DMS153 treated with DMSO at 0.1 percent for 48 hours (cell line): ENCODE results near the gene MYH10.

Experiments used
- DNase-seq: peaks from one replicate; lab custom pipeline; 2025; ENCODE audit not compliant: unreplicated experiment; lab: John Stamatoyannopoulos, UW

Gene MYH10

DNA sequence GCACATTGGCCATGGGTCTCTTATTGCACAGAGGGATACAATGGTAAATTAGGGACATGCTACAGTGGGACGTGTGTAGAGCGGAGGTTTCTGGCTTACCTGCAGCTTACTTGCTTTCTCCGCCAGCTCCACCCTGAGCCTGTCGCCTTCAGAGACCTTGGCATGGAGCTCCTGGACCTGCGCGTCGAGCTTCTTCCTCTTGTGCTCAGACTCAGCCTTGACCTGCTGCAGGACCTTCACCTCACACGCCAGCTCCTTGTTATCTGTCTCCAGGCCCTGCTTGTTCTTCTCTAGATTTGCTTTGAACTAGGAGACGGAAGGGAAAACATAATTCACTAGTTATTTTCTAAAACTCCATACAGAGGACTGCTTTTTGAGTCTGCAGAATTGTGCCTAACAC lies 131.4 kb downstream of the MYH10 start:
- no peak for DNase-seq

GRCh38 chr17:8496081-8496480 lies 134.4 kb downstream of the MYH10 start:
- no peak for DNase-seq

GRCh38 chr17:8494506-8495111 lies 135.9 kb downstream of the MYH10 start:
- no peak for DNase-seq

GRCh38 chr17:8494021-8494420 lies 136.5 kb downstream of the MYH10 start:
- DNase-seq: no peak

- DNase-seq: no peak
Observed at GRCh38 chr17:8492121-8492520, 138.4 kb downstream of the MYH10 start.

DNA sequence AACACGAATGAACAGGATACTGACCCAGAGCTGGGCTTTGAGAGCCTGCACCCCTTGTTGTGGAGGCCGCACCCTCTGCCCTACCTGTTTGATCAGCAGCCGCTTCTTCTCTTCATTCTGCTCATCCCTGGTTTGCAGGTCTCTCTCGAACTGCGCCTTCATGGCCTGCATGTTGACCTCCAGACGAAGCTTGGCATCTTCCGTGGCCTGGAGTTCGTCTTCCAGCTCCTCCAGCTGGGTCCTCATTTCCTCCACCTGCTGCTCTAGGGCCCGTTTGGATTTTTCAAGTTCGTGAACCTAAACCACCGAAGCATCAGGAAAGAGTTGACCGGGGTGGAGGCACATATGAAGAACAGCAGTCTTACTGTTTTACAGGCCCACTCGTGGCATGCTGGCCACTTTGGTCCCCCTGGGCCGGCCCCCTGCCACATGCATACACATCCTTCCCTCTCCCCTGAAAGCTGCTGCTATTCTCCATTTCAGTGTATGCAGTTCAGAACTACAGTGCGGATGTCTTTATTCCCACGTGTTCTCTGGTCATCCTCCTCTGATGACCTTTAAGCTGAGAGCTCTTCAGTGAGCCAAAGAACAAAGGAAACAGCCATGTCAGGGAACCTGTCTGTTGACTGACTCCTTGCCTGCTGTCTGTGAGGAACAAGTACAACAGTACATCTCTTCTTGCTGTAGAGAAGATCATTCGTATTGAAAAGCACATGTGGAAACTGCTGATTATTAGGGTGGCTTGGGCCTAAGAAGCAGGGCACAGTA lies 140.1 kb downstream of the MYH10 start:
- DNase-seq: no peak

- no peak for DNase-seq
Observed at GRCh38 chr17:8489841-8490240, 140.7 kb downstream of the MYH10 start.

- no peak for DNase-seq
Observed at GRCh38 chr17:8488901-8489300, 141.6 kb downstream of the MYH10 start.

DNA sequence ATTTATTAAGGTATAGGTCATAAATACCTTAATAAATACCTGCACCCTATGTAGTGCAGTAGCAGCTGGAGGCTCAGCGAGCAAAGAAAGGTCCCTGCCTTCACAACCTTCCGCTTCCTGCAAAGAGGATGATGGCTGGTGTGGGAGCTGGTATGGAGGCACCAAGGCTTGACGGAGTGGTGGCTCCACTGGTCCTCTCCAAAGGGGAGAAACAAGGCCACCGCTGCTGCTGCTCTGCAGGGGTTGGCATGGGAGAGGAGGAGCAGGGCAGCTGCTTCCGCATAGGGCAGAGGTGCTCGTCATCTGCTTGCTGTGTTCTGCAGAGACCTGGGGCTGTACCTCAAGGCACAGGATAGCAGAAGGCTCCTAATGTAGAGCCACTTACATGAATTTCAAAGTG lies 142.0 kb downstream of the MYH10 start:
- DNase-seq: no peak

DNA sequence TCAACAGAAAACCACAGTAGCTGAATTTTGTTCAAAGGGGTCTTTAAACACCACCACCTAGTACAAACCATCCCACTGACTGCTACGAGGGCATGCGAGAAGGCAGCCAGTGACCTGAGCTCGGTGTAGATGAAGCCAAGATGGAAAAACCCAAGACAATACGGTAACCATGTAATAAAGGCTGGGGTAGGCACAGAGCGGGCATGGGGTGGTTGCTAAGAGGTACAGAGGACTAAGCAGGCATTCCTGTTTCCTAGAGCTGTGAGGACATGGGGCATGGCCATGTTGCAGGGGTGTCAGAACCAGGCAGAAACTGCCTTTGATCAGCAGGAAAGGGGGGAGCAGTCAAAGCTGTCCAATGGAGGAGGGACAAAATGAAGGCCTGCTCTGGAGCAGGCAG lies 142.8 kb downstream of the MYH10 start:
- no peak for DNase-seq

DNA sequence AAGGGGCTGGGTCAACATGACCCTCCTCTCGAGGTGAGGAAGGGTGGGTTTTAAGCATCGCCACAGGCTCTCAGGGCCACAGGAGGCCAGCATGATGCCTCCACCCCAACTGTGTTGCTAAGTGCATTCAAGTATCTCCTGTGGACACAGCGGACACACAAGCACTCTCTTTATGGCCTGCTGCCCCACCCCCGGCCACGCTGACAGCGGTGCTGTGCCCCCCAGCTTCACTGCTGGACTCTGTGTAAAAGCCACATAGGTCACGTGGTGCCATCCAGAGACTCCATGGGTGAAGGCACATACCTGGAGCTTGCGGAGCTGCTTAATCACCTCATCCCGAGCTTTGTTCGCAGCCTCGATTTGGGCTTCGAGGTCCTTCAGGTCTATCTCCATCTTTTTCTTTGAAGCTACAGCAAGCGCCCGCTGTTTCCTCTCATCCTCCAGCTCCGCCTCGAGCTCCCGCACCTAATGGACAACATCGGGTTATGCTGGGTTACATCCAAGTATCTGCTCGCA lies 143.3 kb downstream of the MYH10 start:
- DNase-seq: no peak

DNA sequence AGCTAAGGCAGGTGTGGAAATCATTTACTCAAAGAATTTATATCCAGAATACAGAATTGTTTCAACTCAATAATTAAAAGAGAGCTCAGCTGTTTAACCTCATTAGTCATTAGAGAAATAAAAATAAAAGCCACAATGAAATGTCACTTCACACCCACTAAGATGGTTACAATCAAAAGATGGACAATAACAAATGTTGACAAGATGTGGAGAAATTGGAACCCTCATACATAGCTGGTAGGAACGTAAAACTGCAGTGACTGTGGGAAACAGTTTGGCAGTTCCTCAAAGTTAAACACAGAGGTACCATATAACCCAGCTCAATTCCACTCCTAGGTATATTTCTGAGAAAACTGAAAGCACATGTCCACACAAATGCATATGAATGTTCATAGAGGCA lies 145.0 kb downstream of the MYH10 start:
- no peak for DNase-seq

DNA sequence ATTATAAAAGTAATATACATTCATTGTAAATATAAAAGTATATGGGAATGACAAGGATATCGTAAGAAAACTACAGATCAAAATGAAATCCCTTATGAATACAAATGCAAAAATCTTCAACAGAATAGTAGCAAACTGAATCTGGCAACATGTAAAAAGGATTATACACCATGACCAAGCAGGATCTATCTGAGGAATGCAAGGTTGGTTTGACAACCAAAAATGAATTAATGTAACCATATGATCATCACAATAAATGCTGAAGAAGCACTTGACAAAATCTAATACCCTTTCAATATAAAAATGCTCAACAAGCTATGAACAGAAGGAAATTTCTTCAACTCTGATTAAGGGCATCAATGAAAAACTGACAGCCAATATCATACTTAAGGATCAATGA lies 146.1 kb downstream of the MYH10 start:
- DNase-seq: no peak

GRCh38 chr17:8482546-8482945 lies 148.0 kb downstream of the MYH10 start:
- no peak for DNase-seq

- no peak for DNase-seq
Observed at GRCh38 chr17:8481703-8482102, 148.8 kb downstream of the MYH10 start.

DNA sequence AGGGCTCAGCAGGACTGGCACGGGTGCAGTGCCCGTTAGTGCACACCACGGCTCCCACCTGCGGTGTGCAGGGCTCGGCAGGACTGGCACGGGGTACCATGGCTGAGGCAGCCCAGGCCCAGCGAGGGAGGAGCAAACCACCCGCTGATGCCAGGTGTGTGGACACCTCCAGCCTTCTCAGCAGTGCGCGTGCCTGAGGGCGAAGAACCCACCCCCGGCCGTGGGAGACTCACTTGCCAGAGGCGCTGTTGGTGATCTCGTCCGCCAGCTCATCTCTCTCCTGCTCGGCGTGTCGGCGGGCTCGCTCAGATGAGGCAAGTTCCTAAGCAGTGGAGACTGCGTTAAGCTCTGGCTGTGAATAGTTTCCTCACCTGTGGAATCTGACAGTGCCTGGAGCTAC lies 149.4 kb downstream of the MYH10 start:
- no peak for DNase-seq

DNA sequence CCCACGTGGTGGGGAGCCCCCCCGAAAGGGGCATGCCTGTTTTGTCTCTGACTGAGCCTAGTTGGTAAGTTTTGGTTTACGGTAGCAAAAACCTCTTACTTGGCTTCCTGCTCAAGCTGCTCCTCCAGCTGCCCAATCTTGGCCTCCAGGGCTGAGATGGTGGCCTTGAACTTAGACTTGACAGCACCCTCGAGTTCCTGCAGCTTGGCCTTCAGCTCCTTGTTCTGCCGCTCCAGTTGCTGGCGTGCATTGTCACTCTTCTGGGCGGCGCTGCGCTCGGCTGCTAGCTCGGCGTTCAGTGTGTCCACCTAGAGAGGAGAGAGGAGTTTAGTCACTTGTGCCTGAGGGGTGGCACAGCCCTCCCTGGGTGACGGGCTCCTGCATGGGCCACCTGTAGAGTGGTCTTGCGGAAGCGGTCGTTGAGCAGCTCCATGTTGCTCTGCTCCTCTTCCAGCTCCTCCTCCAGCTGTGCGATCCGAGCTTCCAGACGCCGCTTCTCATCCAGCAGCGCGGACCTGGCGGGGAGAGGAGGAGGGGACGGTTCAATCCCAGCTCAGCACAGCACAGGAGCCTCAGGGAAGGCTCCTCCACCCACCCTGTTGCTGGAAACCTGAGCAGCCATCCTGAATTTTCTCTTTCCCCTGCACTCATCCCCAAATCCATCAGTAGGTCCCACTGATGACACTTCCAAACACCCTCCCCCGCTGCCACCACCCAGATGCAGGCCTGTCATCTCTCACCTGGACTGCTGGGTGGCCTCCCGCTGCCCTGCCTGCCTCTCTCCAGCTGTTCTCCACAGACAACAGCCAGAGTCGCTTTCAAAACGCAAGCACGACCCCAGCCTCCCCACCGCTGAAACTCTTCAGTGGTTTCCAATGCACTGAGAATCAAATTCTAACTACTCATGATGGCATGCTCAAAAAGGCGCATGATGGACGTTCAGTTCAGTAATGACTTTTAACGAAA lies 150.2 kb downstream of the MYH10 start:
- DNase-seq: no peak

GRCh38 chr17:8479431-8479947 lies 151.0 kb downstream of the MYH10 start:
- no peak for DNase-seq

DNA sequence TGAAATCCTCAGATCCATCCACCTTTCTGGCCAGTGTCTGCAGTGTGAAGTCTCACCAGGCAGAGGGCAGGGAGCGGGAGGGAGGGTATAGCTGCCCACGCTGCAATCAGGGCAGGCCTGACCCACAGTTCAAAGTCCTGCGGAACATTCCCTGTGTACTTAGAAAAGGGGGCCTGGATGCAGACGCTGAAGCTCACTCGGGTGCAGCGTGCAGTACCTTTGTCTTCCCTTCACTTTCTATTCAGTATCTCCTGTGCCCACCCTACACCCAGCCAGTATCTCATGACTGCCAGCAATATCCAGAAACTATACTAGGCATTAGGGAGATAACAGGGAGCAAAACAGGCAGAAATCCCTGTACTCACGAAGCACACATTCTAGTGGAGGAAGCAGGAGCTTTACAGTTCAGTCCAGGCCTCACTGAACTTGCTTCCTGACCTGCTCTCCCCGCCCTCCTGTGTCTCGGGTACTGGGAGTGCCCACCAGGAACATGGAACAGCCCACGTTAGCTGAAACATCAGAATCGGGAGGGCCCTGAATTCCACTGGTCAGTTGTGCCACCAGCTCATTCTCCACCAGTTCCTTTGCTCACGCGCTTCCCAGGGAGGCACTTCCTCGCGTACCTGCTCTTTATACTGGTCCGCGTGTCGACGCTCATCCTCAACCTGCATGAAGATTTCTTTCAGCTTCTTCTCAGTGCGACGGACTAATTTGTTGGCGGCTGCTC lies 152.6 kb downstream of the MYH10 start:
- no peak for DNase-seq

GRCh38 chr17:8477171-8477570 lies 153.4 kb downstream of the MYH10 start:
- no peak for DNase-seq

DNA sequence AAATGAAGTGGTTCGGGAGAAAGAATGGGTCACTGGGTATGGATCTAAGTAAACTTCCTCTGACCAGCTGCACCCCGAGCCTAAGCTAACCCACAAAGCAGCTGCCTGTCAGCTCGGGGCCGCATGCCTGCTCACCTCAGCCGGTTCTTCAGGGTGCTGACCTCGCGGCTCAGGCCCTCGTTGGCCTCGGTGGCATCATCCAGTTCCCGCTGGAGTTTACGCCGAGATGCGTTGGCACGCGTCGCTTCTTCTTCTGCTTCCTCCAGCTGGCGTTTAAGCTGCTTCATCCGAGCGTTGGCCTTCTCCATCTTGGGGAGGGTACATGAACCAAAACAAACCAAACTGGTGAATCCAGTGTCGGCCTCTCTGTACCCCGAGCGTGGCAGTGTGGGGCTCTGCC lies 153.8 kb downstream of the MYH10 start:
- no peak for DNase-seq
